Upper lobe of right lung (tissue), 1 donor: Measurements from ENCODE around the gene C16orf92. TPM values are rescaled to one million over a fixed set of nuclear protein-coding genes. Genes with fewer than 3 reads are reported as not detected.

Experiments
- ATAC-seq: fragments of 200-7000 bp; cut with Tn5 transposase; one replicate; pipeline ENCODE4 v1.9.1; 2020; ENCODE audit warnings: mild to moderate bottlenecking, moderate library complexity
- DNase-seq: peaks from one replicate; pipeline ENCODE4 v3.0.0-alpha.2; 2020
- H3K27ac ChIP-seq: fragments of 200-600 bp; one replicate; pipeline ENCODE4 v1.8.0; 2022
- H3K27me3 ChIP-seq: fragments of 200-600 bp; one replicate; pipeline ENCODE4 v1.8.0; 2022; ENCODE audit warnings: mild to moderate bottlenecking
- H3K36me3 ChIP-seq: fragments of 200-600 bp; one replicate; pipeline ENCODE4 v1.8.0; 2022
- H3K4me1 ChIP-seq: fragments of 200-600 bp; one replicate; pipeline ENCODE4 v1.8.0; 2022
- H3K4me3 ChIP-seq: fragments of 200-600 bp; one replicate; pipeline ENCODE4 v1.8.0; 2022; ENCODE audit warnings: mild to moderate bottlenecking
- H3K9me3 ChIP-seq: fragments of 200-600 bp; one replicate; pipeline ENCODE4 v1.8.0; 2022
- intact Hi-C: fragments of 100-400 bp; cut with DNase I; formaldehyde crosslinking; loops from one replicate; pipeline ENCODE4 v1.11.0; 2022
- total RNA-seq: library from RNA; stranded (reverse); fragmentation: NEBNext Ultra II Directional; extraction: Animal tissue kit (Norgen Biotek cat#: 25700); gene quantifications from one replicate; pipeline ENCODE4 v1.2.1, GENCODE V29; 2021
- TF ChIP-seq, protein P1 (sequence below): fragments of 200-600 bp; IDR thresholded peaks from one replicate; pipeline ENCODE4 v1.8.0; 2022; ENCODE audit warnings: antibody characterized with exemption
- donor health status: DM: no; HTN: yes; CAD: no; lungs with severe emphysema.

C16orf92 gene
- total RNA-seq, 1 donor from 2014 or later, result not detected

DNA sequence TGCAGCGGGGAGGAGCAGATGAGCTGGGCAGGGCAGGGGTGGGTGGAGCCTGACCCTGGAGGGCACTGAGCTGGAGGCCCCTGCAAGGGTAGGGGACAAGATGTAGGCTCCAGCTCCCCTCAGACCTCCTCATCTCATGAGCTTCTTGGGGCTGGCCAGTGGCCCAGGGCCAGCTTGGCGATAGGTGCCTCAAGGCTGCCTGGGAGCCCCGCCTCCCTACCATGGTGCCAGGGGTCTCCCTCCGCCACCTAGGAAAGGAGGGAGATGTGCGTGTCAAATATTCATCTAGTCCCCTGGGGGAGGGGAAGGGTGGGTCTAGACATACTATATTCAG is 31.5 kb upstream of the C16orf92 start:
- Histone ChIP-seq H3K4me1 (peaks cover 21% of the 10 kb centered on the region), H3K36me3 (peaks cover 62% of the 10 kb centered on the region), H3K9me3 (no peaks in the 10 kb centered on the region), H3K27me3 (no peaks in the 10 kb centered on the region), H3K27ac (peak overlapping the region; percentile 13), H3K4me3 (no peak overlapping the region)
- intact Hi-C loops, result loop anchor here (10.0 kb wide), 1 partner anchor 67 kb away; the partner anchor contains the start of gene KCTD13
- TF ChIP-seq, protein P1, sequence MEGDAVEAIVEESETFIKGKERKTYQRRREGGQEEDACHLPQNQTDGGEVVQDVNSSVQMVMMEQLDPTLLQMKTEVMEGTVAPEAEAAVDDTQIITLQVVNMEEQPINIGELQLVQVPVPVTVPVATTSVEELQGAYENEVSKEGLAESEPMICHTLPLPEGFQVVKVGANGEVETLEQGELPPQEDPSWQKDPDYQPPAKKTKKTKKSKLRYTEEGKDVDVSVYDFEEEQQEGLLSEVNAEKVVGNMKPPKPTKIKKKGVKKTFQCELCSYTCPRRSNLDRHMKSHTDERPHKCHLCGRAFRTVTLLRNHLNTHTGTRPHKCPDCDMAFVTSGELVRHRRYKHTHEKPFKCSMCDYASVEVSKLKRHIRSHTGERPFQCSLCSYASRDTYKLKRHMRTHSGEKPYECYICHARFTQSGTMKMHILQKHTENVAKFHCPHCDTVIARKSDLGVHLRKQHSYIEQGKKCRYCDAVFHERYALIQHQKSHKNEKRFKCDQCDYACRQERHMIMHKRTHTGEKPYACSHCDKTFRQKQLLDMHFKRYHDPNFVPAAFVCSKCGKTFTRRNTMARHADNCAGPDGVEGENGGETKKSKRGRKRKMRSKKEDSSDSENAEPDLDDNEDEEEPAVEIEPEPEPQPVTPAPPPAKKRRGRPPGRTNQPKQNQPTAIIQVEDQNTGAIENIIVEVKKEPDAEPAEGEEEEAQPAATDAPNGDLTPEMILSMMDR, result no peak
- no peak for DNase-seq
- ATAC-seq, result no peak

DNA sequence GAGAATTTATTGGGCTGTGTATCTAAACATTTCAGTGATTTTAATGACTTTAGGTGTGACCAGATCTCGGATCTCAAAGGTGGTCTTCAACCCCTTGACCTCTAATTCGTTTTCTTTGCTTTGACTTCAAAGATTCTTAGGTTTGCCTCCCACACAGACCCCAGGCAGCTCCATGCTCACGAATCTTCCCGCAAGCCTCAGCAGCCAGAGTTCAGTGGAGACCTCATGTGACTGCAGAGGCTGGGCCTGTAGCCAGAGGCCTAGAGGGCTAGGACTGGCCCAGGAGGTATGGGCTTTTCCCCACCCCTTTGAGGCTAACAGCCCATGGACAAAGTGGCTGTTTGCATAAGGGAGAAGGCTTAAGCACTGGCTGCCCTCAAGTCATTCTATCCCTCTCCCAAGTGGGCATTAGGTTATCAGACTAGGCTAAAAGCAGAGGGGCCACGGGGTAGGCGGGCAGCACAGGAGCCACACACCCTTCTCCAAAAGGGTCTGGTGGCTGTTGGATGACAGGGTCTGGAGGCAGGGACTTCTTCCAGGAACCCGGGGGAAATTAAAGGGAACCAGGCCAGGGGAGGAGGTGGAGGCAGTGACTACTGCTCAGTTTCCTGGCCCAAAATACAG is 30.5 kb upstream of the C16orf92 start:
- TF ChIP-seq, protein P1, result no peak
- peak overlapping the region; percentile 13 for H3K27ac ChIP-seq
- no peaks in the 10 kb centered on the region for H3K9me3 ChIP-seq
- ATAC-seq (no peak), DNase-seq (no peak)
- H3K4me1 ChIP-seq, result peaks cover 26% of the 10 kb centered on the region
- H3K27me3 ChIP-seq, result no peaks in the 10 kb centered on the region
- no peak overlapping the region for H3K4me3 ChIP-seq
- intact Hi-C loops, result loop anchor here (10.0 kb wide), 1 partner anchor 68 kb away; the partner anchor contains the start of gene KCTD13
- peaks cover 52% of the 10 kb centered on the region for H3K36me3 ChIP-seq

DNA sequence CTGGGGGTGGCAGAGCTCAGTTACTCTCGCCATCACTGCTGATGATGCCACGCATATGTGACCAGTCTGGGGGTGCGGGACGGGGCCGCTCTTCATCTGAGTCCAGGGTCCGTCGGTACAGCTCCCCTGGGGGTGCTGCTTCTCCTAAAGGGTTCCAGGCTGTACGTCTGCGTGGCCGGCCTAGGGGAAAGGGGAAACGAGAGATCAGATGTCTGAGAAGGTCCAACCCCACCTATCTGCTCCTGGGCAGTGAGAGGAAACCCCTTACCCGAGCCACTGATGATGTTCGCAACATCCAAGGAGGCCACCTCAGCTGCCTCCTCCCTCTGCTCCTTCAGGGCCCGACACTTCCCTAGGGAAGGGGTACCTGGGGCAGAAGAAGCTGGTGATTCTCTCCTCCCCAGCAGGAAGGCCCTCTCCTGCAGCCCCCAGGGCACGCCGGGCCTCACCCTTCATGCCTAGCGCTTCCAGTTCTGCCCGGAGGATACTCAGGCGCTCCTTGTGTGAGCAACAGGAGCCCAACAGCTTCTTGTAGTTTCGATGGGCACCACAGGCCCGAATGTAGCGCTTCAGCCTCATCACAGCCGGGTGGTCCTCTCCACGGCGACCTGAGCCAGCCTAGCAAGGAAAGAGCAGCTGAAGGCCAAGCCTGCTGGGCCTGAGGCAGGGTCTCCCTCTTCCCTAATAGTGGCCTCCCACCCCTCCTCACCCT is 29.7 kb upstream of the C16orf92 start:
- TF ChIP-seq, protein P1, result no peak
- Histone ChIP-seq H3K4me1 (peaks cover 23% of the 10 kb centered on the region), H3K9me3 (no peaks in the 10 kb centered on the region), H3K27ac (no peak overlapping the region), H3K4me3 (no peak overlapping the region), H3K27me3 (no peaks in the 10 kb centered on the region), H3K36me3 (peaks cover 47% of the 10 kb centered on the region)
- intact Hi-C loops, result loop anchor here (10.0 kb wide), 1 partner anchor 69 kb away; the partner anchor contains the start of gene KCTD13
- DNase-seq (no peak), ATAC-seq (no peak)

DNA sequence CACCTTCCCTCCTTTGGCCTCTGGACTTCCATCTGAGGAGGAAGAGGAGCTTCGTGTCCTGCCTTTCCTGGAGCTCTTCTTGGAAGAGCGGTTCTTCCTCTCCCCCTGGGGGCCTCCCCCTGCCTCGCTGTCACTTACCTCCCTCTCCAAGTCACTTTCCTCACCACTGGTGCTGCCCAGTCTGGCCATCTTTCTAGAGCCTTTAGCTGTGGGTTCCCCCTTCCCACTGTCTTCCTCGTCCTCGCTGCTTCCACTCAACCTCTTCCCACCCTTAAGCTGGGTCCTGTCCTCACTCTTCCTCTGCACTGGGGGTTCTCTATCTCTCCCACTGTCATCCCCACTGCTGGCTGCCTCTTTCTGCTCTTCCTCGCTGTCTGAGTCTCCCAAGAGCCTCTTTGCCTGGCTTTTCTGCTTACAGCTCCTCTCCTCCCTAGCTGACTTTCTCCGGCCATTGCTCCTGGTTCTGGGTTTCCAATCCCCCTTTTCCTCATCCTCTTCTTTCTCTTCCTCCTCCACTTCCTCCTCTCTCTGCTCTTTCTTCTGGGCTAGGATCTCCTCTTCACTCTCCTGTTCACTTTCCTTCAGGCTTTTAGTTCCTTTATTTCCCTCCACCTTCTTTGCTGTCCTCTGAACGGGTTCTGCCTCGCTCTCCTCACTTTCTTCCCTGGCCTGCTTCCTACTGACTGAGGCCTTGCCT is 28.9 kb upstream of the C16orf92 start:
- no peaks in the 10 kb centered on the region for H3K27me3 ChIP-seq
- peak overlapping the region; percentile 98 for H3K4me3 ChIP-seq
- H3K27ac ChIP-seq, result peak overlapping the region; percentile 97
- H3K4me1 ChIP-seq, result peaks cover 23% of the 10 kb centered on the region
- peaks cover 46% of the 10 kb centered on the region for H3K36me3 ChIP-seq
- DNase-seq, result no peak
- ATAC-seq, result no peak
- TF ChIP-seq, protein P1, result no peak
- intact Hi-C loops, result loop anchor here (10.0 kb wide), 1 partner anchor 69 kb away; the partner anchor contains the start of gene KCTD13
- no peaks in the 10 kb centered on the region for H3K9me3 ChIP-seq

DNA sequence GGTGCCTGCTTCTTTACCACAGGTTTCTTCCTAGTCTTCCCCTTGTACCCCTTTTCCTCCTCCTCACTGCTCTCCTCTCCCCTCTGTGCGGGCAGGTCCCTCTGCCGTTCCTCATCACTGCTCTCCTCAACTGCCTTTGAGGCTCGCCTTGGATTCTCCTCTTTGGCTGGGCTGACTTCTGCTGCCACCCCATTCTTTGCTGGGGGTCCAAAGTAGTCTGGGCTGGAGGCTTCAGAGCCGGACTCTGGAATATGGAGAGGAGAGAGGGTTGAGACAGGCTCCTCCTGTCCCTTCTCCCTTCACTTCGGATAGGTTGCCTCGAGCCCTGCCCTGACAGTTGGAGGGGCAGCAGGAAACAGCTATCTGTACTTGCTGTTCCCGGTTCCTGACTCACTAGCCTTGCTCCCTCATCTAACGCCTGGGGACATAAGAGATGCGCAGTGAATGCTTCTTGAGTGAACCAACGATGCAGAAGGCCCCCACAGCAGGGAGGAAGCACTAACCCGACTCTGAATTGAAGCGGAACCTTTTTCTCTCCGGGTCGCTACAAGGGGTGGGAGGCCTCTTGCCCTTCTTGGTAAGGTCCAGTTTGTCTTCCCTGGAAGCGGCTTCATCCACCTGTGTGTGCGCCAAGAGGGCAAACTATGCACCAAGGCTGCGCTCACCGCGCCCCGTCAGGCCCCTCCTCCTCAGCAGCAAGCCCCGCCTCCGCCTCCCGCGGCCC is 28.2 kb upstream of the C16orf92 start:
- Histone ChIP-seq H3K27ac (peak overlapping the region; percentile 97), H3K27me3 (no peaks in the 10 kb centered on the region), H3K9me3 (no peaks in the 10 kb centered on the region), H3K4me3 (peak overlapping the region; percentile 98), H3K4me1 (peaks cover 23% of the 10 kb centered on the region), H3K36me3 (peaks cover 42% of the 10 kb centered on the region)
- ATAC-seq (peak; percentile 75), DNase-seq (peak; percentile 90)
- TF ChIP-seq, protein P1, result no peak
- intact Hi-C loops, result loop anchor here (10.0 kb wide), 1 partner anchor 70 kb away; the partner anchor contains the start of gene KCTD13
